Measurements from ENCODE around the gene PKN3.
"Not testable (repeated sequence)": the region's sequence is repeated elsewhere in the genome, so short reads cannot be mapped to it uniquely, and the experiment has no call there.

PKN3 gene

DNA sequence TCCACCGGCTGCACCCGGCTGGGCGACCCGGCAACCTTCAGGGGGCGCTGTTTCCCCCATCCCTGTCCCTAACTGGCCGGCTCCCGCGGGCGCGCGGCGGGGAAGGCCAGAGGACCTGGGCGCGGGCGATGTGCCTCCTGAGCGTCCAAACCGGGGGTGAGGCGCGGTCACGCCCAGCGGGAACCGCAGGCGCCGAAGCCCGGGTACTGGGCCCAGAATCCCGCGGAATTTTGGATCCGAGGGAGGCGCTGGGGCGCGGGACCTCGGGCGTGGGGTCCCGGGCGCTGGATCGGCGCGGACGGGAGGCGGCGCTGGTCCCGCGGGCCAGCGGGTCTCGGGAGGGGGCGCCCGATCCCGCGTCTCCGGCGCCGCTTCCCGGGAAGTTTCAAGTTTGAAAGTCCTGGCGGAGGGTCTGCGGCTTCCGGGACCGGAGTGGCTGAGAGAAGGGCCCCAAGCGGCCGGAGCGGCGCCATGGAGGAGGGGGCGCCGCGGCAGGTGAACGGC is at the start of gene PKN3:
Gene PKN3 (plus strand): TSS at position 59 of the 504 bp plus-strand sequence. CDS start 413 bp downstream, at position 472.
- peak; percentile 84 for DNase-seq (ENCODE audit: low read depth)

DNA sequence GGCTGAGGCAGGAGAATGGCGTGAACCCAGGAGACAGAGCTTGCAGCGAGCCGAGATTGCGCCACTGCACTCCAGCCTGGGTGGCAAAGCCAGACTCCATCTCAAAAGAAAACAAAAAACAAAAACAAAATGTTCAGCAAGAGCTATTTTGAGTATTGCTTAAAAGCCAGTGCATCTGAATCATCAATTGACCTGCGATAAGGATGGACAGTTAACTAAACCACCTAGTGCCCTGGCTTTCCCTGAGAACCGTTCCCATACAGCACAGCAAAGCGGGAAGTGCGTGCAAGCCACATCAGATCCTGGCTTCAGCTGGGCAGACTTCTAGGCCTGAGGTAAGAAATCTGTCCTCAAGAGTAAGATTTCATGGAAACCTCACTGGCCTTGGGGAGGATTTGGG is 48.4 kb upstream of the PKN3 start:
- no peak for DNase-seq (ENCODE audit: low read depth)

DNA sequence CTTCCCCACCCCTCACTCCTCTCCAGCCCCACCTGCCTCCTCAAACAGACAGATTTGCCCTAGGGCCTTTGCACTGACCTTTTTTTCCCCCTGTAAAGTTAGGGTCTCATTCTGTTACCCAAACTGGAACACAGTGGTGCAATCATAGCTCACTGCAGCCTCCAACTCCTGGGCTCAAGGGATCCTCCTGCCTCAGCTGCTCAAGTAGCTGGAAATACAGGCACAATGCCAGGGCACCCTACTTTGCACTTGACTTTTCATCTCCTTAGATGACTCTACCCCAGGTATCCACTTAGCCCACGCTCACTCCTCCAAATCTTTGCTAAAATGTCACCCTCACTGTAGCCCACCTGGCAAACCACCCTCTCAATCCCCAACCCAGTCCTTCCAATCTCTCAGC is 47.8 kb upstream of the PKN3 start:
- no peak for DNase-seq (ENCODE audit: low read depth)

DNA sequence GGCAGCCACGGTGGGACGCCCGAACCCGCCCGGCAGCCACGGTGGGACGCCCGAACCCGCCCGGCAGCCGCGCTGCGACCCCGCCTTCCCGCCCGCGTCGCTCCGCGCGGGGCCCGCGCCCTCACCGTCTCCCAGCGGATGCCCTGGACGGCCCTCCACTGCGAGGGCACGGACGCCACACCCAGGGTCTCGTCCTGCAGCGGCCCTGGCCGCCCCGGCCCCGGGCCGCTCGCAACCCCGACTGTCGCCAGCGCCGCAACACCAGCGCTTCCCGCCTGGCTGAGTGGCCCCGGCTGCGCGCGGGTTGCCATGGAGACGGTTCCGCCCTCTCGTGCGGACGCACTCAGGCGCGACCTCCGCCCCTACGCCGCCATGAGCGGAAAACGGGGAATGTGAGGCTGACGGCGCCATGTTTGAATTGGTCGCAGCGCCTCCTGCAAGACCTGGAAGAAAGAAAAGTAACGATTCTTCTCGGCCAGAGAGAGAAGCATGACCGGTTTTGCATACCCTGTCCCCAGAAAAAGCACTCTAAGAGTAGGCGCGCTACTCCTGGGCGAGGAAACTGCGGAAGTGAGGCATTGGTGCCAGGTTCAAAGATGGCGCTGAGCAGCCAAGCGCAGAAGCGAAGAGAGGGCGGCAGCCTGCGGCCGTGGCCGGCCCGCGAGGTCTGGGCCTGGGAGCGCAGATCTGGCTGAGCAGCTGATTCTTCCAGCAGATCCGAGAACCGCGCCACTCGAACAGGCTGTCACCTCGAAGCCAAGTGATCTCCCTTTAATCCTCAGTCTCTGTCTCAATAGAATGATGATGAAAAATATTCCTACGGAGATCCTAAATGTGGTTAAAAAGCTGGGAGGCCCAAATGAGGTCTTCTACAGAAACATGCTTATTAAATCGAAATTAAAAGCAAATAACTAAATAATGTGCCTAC is 45.6 kb upstream of the PKN3 start, which contains the start of gene DYNC2I2:
Gene DYNC2I2 (minus strand): TSS at position 432 of the 928 bp plus-strand sequence. CDS start 121 bp downstream, at position 311.
- peak; percentile 97 for DNase-seq (ENCODE audit: low read depth)

DNA sequence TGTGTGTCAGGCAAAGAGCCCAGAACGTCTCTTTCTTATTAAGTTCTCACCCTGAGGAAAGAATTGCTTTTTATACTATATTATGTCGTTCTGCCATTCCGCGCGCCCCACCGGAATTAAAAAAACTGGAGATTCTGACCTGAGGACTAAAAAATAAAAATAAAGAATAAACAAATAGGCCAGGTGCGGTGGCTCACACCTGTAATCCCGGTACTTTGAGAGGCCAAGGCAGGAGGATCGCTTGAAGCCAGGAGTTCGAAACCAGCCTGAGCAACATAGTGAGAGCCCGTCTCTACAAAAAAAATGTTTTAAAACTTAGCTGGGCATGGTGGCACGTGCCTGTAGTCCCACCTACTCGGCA is 45.0 kb upstream of the PKN3 start:
- DNase-seq (ENCODE audit: low read depth) = no peak

DNA sequence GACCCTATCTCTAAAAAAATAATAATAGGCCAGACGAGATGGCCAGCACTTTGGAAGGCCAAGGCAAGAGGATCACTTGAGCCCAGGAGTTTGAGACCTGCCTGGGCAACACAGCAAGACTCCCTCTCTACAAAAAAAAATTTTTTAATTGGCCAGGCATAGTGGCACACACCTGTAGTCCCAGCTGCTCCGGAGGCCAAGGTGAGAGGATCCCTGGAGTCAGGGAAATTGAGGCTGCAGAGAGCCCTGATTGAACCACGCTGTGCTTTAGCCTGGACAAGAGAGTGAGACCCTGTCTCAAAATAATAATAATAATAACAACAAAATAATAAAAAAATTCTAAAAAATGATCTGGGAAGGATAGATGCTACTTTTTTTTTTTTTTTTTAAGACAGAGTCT is 44.5 kb upstream of the PKN3 start:
- no peak for DNase-seq (ENCODE audit: low read depth)

DNA sequence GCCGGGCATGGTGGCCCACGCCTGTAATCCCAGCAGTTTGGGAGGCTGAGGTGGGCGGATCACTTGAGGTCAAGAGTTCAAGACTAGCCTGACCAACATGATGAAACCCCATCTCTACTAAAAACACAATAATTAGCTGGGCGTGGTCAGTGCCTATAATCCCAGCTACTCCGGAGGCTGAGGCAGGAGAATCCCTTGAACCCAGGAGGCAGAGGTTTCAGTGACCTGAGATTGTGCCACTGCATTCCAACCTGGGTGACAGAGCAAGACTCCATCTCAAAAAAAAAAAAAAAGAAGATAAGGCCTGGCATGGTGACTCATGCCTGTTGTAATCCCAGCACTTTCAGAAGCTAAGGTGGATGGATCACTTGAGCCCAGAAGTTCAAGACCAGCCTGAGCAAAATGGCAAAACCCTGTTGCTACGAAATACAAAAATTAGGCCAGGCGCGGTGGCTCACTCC is 35.8 kb upstream of the PKN3 start:
- DNase-seq (ENCODE audit: low read depth) = not testable (repeated sequence)

DNA sequence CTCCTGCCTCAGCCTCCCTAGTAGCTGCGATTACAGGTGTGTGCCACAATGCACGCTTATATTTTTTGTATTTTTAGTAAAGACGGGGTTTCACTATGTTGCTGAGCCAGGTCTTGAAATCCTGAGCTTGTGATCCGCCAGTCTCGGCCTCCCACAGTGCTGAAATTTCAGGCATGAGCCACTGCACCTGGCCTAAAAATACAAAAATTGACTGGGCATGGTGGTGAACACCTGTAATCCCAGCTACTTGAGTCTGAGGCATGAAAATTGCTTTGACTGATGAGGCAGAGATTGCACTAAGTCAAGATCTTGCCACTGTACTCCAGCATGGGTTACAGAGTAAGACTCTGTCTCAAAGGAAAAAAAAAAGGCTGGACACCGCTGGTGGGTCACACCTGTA is 32.5 kb upstream of the PKN3 start:
- no peak for DNase-seq (ENCODE audit: low read depth)

DNA sequence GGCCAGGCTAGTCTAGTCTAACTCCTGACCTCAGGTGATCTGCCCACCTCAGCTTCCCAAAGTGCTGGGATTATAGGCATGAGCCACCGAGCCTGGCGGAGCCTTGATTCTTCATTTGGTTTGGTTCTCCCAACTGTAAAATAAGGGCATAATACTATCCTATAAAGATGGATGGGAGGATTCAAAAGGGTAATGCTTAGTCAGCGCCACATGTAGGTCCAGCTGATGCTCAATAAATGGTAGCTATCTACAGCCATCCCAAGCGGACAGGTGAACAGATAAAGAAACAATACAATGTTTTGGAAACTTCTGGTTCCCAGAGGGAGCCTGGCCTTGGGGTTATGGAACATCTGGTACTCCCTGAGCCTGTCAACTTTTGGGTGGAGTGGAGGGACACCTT is 26.9 kb upstream of the PKN3 start:
- no peak for DNase-seq (ENCODE audit: low read depth)

DNA sequence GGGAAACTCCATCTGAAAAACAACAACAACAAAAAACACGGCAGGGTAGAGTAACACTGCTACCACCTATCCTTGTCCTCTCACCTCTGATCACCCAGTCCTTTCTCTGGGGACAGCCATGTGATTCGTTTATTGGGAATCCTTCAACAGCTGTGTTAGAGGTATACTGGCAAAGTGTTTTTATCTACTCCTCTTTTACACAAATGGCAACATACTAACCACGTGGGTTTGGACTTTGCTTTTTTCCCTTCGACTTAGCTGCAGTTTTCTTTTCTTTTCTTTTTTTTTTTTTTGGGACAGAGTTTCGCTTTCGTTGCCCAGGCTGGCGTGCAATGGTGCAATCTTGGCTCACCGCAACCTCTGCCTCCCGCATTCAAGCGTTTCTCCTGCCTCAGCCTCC is 24.5 kb upstream of the PKN3 start:
- DNase-seq (ENCODE audit: low read depth) = no peak

DNA sequence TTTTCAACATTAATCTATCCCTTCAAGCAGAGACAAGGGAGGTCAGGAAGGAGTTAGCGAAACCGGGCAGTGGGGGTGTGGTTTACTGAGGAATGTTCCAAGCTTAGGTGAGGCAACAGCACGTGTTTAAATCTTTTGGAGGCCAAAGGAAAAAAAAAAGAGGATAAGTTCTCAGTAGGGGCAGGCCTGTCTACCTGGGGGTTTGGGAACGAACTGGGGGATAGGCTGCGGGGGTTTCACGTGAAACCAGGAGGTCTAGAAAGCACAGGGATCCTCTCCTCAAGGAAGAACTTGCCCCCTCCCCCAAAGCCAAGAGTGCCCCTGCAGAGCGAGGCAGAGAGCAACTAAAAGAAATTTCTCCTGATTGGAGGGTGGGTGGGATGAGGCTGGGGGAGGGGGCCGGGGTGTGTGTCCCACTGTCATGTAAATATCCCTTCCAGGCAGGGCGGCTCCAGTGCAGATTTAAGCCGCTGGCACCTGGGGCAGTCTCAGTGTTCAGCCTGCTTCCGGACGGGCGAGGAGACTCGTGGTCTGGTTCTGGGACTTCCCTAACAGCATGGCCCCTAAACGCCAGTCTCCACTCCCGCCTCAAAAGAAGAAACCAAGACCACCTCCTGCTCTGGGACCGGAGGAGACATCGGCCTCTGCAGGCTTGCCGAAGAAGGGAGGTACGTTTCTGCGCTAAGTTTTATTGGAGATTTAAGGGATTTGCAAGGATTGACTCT is 18.8 kb upstream of the PKN3 start:
- DNase-seq (ENCODE audit: low read depth) = no peak

DNA sequence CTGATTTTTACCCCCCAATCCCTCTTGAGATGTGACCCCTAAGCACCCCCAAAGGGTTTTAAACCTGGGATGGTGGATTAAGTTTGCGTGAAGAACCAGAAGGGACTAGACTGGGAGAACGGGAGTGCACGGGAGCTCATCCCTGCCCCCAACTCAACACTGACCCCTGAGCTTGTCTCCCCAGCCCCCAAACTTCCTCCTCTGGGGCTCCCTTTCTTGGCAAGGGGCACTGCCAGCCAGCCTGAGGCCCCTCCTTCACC is 18.3 kb upstream of the PKN3 start:
- no peak for DNase-seq (ENCODE audit: low read depth)

DNA sequence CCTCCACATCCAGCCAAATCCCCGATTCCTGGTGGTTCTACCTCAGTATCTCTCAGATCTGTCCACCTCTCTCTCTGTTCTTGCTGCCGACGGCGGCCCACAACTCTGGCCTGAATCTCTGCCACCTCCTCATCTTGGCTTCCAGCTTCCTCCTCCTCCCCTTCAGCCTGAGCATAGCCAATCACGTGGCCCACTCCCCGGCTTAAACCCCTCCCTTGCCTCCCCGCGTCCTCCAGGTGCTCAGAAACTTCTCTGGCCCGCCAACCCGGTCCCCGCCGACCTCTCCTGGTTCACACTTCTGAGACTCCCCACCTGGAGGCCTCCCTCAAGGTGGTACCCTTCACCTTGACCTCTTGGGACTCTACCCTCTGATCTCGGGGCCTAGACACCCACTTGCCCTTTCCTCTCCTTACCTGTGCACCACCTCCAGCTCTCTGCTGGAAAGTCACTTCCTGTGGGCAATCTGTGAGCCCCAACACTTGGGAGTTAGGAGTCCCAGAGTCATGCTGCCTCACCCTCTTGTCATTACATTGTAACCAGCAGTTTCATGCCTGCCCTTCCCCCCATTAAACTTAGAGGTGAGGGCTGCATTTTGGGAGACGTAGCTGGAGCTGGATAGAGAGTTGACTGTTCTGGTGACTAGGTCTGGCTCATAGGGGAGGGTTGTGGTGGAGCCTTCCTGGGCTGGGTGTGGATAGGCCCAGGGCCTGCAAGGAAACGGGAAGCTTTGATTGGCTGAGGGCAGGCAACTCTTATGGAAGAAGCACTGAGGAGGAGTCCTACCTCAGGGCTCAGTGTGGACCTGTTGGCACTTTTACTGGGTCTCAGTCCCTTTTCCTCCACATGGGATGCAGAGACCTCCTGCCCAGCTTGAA is 17.7 kb upstream of the PKN3 start:
- DNase-seq (ENCODE audit: low read depth) = peak; percentile 59

DNA sequence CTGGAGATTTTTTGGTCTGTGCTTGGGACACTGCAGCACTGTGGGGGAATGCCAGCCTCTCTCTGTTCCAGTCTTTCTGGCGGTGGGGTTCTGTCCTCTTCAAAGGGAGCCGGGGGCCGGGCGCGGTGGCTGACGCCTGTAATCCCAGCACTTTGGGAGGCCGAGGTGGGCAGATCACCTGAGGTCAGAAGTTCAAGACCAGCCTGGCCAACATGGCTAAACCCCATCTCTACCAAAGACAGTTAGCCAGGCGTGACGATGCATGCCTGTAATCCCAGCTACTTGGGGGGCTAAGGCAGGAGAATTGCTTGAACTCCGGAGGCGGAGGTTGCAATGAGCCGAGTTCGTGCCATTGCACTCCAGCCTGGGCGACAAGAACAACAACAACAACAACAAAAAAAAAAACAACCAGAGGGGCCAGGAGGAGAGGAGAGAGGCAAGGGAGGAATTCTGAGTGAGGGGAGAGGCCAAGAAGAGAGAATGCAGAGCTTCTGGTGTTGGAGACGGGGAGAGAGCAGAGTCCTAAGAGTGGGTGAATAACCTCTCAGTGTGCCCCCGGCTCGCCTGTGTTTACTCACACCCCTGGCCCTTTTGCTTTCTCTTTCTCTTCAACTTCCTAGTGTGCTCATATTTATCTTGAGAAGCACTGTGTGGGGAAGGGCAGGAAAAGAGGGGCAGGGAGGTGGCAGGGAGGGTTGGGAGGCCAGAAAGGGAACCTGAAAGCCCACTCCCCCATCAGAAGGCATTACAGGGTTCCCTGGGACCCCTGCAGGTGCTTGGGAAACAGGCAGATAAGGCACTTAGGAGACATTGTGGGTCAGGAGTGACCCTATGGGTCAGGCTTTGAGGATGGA is 16.4 kb upstream of the PKN3 start:
- peak; percentile 30 for DNase-seq (ENCODE audit: low read depth)

DNA sequence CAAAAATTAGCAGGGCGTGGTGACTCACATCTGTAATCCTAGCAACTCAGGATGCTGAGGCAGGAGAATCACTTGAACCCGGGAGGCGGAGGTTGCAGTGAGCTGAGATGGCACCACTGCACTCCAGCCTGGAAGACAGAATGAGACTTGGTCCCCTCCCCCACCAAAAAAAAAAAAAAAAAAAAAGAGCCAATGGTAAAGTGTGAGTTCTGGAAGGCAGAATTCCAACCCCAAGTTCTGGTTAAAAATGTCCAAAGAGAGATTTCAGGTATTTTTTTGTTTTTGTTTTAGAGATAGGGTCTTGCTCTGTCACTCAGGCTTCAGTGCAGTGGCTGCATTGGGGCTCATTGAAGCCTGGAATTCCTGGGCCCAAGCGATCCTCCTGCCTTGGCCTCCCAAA is 14.8 kb upstream of the PKN3 start:
- DNase-seq (ENCODE audit: low read depth) = no peak

DNA sequence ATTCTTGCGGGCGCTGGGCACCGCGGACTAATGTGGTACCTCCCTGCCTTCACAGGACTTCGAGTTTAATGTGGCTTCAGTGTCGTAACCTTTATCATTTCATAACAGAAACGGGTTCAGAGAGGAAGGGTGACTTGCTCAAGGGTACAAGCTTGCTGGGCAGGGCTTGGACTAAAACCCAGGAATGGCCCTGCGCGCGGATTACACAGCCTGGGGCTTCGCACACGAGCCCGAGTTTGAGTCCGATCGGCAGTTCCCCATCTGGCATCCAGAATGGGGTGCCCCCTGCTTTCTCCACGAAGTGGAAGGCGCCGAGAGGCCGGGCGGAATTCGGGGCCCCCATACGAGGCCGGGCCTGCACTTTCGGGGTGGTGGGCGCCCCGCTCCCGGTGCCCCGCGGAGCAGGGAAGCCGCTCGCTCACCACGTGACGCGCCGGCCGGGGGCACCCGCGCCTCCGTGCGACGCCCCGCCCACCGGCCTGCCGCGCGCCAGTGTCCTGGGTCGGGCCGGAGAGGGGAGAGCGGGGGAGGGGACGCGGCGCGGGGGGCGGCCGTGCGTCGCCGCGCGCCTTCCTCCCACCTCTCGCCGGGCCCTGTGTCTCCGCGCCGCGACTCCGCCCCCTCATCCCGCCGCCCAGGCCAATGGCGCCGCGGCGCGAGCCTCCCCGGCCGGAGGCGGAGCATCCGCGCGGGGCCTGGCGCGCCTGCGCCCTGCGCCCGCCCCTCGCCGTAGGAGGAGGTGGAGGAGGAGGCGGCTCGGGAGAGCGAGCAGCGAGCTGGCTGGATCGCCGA is 13.6 kb upstream of the PKN3 start, which contains the start of gene SET:
Gene SET (plus strand): TSS at position 722 of the 792 bp plus-strand sequence. CDS start 361 bp downstream, outside the sequence.
- peak; percentile 84 for DNase-seq (ENCODE audit: low read depth)

DNA sequence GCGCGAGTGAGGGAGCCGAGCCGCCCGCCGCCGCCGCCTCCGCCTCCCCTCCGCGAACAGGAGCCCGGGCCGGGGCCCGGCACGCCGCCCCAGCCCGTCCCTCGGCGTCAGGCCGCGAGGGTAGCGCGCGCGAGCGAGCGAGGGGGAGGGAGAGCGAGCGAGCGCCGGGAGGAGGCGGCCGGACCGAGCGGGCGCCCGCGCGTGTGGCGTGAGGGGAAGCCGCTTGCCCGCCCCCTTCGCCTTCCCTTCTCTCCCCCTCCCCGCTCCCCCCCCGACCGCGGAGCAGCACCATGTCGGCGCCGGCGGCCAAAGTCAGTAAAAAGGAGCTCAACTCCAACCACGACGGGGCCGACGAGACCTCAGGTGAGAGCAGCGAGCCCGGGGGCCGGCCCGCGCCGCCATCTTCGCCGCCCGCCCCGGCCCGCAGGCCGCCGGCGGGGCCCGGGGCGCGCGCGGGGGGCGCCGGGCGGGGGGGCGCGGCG is 13.0 kb upstream of the PKN3 start:
- peak; percentile 49 for DNase-seq (ENCODE audit: low read depth)

DNA sequence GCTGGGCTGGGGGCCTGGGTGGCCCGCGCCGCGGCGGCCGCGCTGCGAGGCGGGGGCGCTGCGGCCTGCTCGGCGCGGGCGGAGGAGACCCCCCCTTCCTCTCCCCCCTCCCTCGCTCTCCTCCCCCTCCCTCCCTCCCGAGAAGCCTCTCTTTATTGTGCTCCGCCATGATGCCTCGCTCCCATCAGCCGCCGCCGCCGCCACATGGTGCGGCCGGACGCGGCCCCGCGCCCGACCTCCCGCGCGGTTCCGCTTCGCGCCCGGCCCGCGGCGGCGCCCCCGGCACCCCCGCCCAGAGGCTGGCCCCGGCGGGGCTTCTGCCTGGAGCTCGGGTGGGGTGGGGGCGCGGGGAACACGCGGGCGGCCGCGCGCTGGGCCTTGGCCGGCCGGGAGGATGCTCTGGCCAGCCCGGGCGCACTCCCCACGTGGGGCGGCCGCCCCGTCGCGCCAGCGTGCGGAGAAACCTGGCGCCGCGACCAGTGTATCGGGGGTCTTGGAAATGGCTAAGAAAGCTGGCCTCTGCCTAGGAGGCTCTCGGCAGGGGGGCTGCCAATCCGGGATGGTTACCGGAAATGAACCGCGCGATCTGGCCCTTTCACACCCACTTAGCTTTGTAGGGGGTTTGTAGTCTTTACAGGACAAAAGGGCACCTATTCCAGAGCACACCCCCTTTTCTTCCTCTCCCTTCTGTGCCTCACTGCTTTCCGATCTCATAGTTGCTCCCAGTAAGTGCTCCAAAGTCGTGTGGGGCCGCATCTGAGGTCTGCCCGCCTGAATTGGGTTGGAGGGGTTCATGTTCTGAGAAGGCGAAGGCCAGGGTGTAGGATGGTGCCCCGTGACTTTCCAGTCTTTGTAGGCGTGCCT is 12.3 kb upstream of the PKN3 start:
- peak; percentile 41 for DNase-seq (ENCODE audit: low read depth)

DNA sequence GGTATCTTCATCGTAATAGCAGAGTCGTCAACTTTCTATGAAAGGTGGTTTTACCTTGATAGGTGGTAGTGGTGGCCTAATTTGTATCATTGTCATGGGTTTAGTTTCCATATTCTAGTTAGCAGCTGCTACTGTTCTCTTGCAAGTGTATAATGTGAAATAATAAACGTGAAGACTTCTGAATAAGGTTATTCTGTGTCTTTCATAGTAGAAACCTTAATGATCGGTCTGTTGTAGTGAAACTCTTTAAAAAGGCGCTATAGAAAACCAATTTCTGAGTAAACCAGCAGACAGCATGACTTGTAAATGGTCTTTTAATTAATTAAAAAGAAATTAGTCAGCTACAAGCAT is 11.6 kb upstream of the PKN3 start:
- DNase-seq (ENCODE audit: low read depth) = no peak

Measured in activated T-cell treated with anti-CD3 and anti-CD28 coated beads for 1 hour (primary cell).